RWPE2 (cell line): ENCODE measurements around the gene ST3GAL3.

Experiments
- ATAC-seq: fragments of 200-7000 bp; cut with Tn5 transposase; 3 replicates; pipeline ENCODE4 v1.9.1; 2021; ENCODE audit warnings: low read depth
- DNase-seq: peaks from one replicate; pipeline ENCODE4 v3.0.0-alpha.2; 2020; ENCODE audit warnings: low spot score
- H3K27ac ChIP-seq: fragments of 450-650 bp; 2 replicates; pipeline ENCODE4 v1.5.1; 2017; ENCODE audit warnings: mild to moderate bottlenecking; ENCODE audit not compliant: poor library complexity, severe bottlenecking
- H3K27me3 ChIP-seq: fragments of 250-450 bp; sonication (Bioruptor Pico); 2 replicates; pipeline ENCODE4 v1.5.1; 2021; ENCODE audit warnings: mild to moderate bottlenecking, moderate library complexity; ENCODE audit not compliant: insufficient read depth, poor library complexity, severe bottlenecking
- H3K36me3 ChIP-seq: fragments of 250-450 bp; sonication (Bioruptor Pico); 2 replicates; pipeline ENCODE4 v1.5.1; 2020; ENCODE audit warnings: low read depth, mild to moderate bottlenecking, moderate library complexity
- H3K4me1 ChIP-seq: fragments of 250-450 bp; sonication (Bioruptor Pico); 2 replicates; pipeline ENCODE4 v1.5.1; 2021; ENCODE audit warnings: mild to moderate bottlenecking, moderate library complexity; ENCODE audit not compliant: insufficient read depth, poor library complexity, severe bottlenecking
- H3K4me3 ChIP-seq: fragments of 250-450 bp; sonication (Bioruptor Pico); 2 replicates; pipeline ENCODE4 v1.5.1; 2021; ENCODE audit warnings: mild to moderate bottlenecking, moderate library complexity; ENCODE audit not compliant: severe bottlenecking
- H3K9me3 ChIP-seq: fragments of 250-450 bp; sonication (Bioruptor Pico); 2 replicates; pipeline ENCODE4 v1.5.1; 2021; ENCODE audit warnings: mild to moderate bottlenecking, moderate library complexity; ENCODE audit not compliant: severe bottlenecking
- CTCF ChIP-seq: fragments of 450-650 bp; IDR thresholded peaks from one replicate; pipeline ENCODE4 v1.5.1; 2017; ENCODE audit warnings: mild to moderate bottlenecking, moderate library complexity; ENCODE audit not compliant: poor library complexity, severe bottlenecking

The ST3GAL3 gene

DNA sequence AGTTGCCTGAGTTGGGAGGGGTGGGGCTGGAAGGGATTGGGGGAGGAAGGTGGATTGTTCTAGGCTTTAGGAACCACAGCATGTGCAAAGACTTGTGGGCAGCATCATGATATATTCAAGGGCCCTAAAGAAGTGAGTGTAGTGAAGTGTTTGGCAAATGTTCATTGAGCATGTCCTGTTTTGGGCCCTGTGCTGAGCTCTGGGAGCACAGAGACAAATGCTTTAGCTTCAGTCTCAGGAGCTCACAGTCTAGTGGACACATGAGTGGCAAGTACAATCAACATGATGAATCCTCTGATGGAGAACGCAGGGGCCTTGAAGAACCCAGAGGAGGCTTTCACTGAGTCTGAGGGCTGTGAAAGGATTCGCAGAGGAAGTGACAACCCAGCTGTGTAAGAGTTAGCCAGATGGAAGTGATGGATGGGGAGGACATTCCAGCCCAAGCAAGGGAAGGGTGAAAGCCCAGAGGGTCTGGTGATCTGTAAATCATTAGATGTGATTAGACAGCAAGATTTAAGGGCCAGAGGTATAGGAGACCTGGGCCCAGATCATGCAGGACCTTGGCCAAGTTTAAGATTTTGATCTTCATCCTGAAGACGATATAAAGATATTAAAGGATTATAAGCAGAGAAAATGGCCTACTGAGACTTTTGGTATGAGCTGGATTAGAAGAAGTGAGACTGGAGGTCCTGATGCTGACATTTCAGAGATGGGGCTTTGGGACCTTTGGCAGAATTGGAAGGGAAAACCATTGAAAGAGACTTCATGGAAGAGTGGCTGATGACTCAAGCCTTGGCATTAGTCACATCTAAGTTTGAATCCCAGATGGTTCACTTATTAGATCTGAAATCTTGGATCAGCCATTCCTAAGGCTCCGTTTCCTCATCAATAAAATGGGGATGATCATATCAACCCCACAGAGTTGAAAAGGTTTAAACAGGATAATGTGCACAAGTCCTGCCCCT, 244.0 kb downstream of the ST3GAL3 start:
- no peak overlapping the region for H3K27ac ChIP-seq
- peaks cover 4% of the 10 kb centered on the region for H3K4me1 ChIP-seq
- no peak for TF ChIP-seq CTCF
- DNase-seq (no peak), ATAC-seq (no peak)
- no peak overlapping the region for H3K4me3 ChIP-seq
- no peaks in the 10 kb centered on the region for H3K9me3 ChIP-seq
- 0 out of 2 replicates have a peak, but pooled peaks cover 4% of the 10 kb centered on the region for H3K36me3 ChIP-seq
- no peaks in the 10 kb centered on the region for H3K27me3 ChIP-seq

- Histone ChIP-seq H3K27ac (no peak overlapping the region), H3K36me3 (0 out of 2 replicates have a peak, but pooled peaks cover 4% of the 10 kb centered on the region), H3K4me1 (peaks cover 3% of the 10 kb centered on the region), H3K9me3 (no peaks in the 10 kb centered on the region), H3K4me3 (no peak overlapping the region), H3K27me3 (no peaks in the 10 kb centered on the region)
- DNase-seq, result no peak
- no peak for ATAC-seq
- no peak for TF ChIP-seq CTCF
Measured at GRCh38 chr1:43952731-43953346, 245.5 kb downstream of the ST3GAL3 start.

DNA sequence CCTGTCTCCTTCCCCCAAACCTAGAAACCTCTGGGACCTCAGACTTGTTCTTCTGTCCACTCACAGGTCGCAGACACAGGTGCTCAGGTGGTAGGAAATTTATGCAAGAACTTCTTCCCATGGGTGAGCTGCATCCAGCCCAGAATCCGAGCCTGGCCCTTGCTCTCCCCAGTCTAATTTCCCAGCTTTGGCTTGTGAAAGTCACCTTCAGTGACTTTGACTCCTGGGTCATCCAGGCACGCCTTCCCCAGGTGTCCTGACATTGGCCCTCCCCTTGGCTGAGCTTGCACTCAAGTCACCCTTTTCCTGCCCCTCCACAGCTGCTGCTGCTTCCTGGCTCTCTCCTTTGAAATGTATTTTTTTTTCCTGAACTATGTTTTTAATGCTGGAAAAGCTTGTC, 246.0 kb downstream of the ST3GAL3 start:
- TF ChIP-seq CTCF, result no peak
- DNase-seq (no peak), ATAC-seq (no peak)
- H3K27me3 ChIP-seq, result no peaks in the 10 kb centered on the region
- no peak overlapping the region for H3K27ac ChIP-seq
- H3K4me3 ChIP-seq, result no peak overlapping the region
- no peaks in the 10 kb centered on the region for H3K9me3 ChIP-seq
- no peaks in the 10 kb centered on the region for H3K4me1 ChIP-seq
- H3K36me3 ChIP-seq, result peaks cover 8% of the 10 kb centered on the region; the same call in 1 of the 2 replicates

- H3K9me3 ChIP-seq, result no peaks in the 10 kb centered on the region
- no peak for DNase-seq
- H3K4me1 ChIP-seq, result no peaks in the 10 kb centered on the region
- H3K27ac ChIP-seq, result no peak overlapping the region
- TF ChIP-seq CTCF, result no peak
- ATAC-seq, result no peak
- no peak overlapping the region for H3K4me3 ChIP-seq
- peaks cover 14% of the 10 kb centered on the region; the same call in 1 of the 2 replicates for H3K36me3 ChIP-seq
- no peaks in the 10 kb centered on the region for H3K27me3 ChIP-seq
Measured at GRCh38 chr1:43954036-43954435, 246.7 kb downstream of the ST3GAL3 start.
